ENCODE data around the gene TATDN2.
"Not testable (repeated sequence)": the region's sequence is repeated elsewhere in the genome, so short reads cannot be mapped to it uniquely, and the experiment has no call there.

The TATDN2 gene

GRCh38 chr3:10268116-10268515, 19.9 kb downstream of the TATDN2 start:
- DNase-seq (ENCODE audit: low read depth in 2 of 2) = no peak

GRCh38 chr3:10268930-10269329, 20.7 kb downstream of the TATDN2 start:
- no peak for DNase-seq (ENCODE audit: low read depth in 2 of 2)

- no peak for DNase-seq (ENCODE audit: low read depth in 2 of 2)
Measured at GRCh38 chr3:10269443-10269842, 21.2 kb downstream of the TATDN2 start.

GRCh38 chr3:10272476-10272875, 24.2 kb downstream of the TATDN2 start:
- not testable (repeated sequence) for DNase-seq (ENCODE audit: low read depth in 2 of 2)

- DNase-seq (ENCODE audit: low read depth in 2 of 2) = no peak
Measured at GRCh38 chr3:10272977-10273376, 24.7 kb downstream of the TATDN2 start.

GRCh38 chr3:10273702-10274305, 25.5 kb downstream of the TATDN2 start:
- DNase-seq (ENCODE audit: low read depth in 2 of 2) = no peak

GRCh38 chr3:10274601-10275000, 26.3 kb downstream of the TATDN2 start:
- DNase-seq (ENCODE audit: low read depth in 2 of 2) = no peak

- DNase-seq (ENCODE audit: low read depth in 2 of 2) = no peak
Measured at GRCh38 chr3:10277115-10277625, 28.9 kb downstream of the TATDN2 start.

- DNase-seq (ENCODE audit: low read depth in 2 of 2) = no peak
Measured at GRCh38 chr3:10278501-10278900, 30.2 kb downstream of the TATDN2 start.

GRCh38 chr3:10279384-10280176, 31.3 kb downstream of the TATDN2 start:
- DNase-seq (ENCODE audit: low read depth in 2 of 2) = no peak

- DNase-seq (ENCODE audit: low read depth in 2 of 2) = no peak
Measured at GRCh38 chr3:10280177-10280529, 31.9 kb downstream of the TATDN2 start.

GRCh38 chr3:10280571-10280970, 32.3 kb downstream of the TATDN2 start:
- DNase-seq (ENCODE audit: low read depth in 2 of 2) = no peak

- no peak for DNase-seq (ENCODE audit: low read depth in 2 of 2)
Measured at GRCh38 chr3:10281951-10282350, 33.7 kb downstream of the TATDN2 start.

- no peak for DNase-seq (ENCODE audit: low read depth in 2 of 2)
Measured at GRCh38 chr3:10283638-10284037, 35.4 kb downstream of the TATDN2 start.

- peak in 1 of 2 donors; percentile 9 for DNase-seq (ENCODE audit: low read depth in 2 of 2)
Measured at GRCh38 chr3:10284496-10284895, 36.2 kb downstream of the TATDN2 start.

- no peak for DNase-seq (ENCODE audit: low read depth in 2 of 2)
Measured at GRCh38 chr3:10285272-10286132, 37.2 kb downstream of the TATDN2 start.

- no peak for DNase-seq (ENCODE audit: low read depth in 2 of 2)
Measured at GRCh38 chr3:10286133-10286524, 37.9 kb downstream of the TATDN2 start.

- DNase-seq (ENCODE audit: low read depth in 2 of 2) = no peak
Measured at GRCh38 chr3:10286596-10287295, 38.5 kb downstream of the TATDN2 start.

- DNase-seq (ENCODE audit: low read depth in 2 of 2) = no peak
Measured at GRCh38 chr3:10287936-10288574, 39.8 kb downstream of the TATDN2 start.

GRCh38 chr3:10288575-10288960, 40.3 kb downstream of the TATDN2 start:
- no peak for DNase-seq (ENCODE audit: low read depth in 2 of 2)

GRCh38 chr3:10289077-10289476, 40.8 kb downstream of the TATDN2 start:
- no peak for DNase-seq (ENCODE audit: low read depth in 2 of 2)
